ENCODE data around the gene NKAPD1. TPM values are rescaled to one million over a fixed set of nuclear protein-coding genes. Genes with fewer than 3 reads are reported as not detected.

NKAPD1 gene
- total and polyA plus RNA-seq, 9 of the 15 experiments (the other 6 are each of a cell fraction or from before 2014, with no cell fraction given) = 14.1 to 73.5 (median 29.3) TPM

GRCh38 chr11:112086422-112087191 lies 12.5 kb downstream of the NKAPD1 start, which contains the start of the genes SDHD and TIMM8B (continued):
- TF ChIP-seq, protein P1, sequence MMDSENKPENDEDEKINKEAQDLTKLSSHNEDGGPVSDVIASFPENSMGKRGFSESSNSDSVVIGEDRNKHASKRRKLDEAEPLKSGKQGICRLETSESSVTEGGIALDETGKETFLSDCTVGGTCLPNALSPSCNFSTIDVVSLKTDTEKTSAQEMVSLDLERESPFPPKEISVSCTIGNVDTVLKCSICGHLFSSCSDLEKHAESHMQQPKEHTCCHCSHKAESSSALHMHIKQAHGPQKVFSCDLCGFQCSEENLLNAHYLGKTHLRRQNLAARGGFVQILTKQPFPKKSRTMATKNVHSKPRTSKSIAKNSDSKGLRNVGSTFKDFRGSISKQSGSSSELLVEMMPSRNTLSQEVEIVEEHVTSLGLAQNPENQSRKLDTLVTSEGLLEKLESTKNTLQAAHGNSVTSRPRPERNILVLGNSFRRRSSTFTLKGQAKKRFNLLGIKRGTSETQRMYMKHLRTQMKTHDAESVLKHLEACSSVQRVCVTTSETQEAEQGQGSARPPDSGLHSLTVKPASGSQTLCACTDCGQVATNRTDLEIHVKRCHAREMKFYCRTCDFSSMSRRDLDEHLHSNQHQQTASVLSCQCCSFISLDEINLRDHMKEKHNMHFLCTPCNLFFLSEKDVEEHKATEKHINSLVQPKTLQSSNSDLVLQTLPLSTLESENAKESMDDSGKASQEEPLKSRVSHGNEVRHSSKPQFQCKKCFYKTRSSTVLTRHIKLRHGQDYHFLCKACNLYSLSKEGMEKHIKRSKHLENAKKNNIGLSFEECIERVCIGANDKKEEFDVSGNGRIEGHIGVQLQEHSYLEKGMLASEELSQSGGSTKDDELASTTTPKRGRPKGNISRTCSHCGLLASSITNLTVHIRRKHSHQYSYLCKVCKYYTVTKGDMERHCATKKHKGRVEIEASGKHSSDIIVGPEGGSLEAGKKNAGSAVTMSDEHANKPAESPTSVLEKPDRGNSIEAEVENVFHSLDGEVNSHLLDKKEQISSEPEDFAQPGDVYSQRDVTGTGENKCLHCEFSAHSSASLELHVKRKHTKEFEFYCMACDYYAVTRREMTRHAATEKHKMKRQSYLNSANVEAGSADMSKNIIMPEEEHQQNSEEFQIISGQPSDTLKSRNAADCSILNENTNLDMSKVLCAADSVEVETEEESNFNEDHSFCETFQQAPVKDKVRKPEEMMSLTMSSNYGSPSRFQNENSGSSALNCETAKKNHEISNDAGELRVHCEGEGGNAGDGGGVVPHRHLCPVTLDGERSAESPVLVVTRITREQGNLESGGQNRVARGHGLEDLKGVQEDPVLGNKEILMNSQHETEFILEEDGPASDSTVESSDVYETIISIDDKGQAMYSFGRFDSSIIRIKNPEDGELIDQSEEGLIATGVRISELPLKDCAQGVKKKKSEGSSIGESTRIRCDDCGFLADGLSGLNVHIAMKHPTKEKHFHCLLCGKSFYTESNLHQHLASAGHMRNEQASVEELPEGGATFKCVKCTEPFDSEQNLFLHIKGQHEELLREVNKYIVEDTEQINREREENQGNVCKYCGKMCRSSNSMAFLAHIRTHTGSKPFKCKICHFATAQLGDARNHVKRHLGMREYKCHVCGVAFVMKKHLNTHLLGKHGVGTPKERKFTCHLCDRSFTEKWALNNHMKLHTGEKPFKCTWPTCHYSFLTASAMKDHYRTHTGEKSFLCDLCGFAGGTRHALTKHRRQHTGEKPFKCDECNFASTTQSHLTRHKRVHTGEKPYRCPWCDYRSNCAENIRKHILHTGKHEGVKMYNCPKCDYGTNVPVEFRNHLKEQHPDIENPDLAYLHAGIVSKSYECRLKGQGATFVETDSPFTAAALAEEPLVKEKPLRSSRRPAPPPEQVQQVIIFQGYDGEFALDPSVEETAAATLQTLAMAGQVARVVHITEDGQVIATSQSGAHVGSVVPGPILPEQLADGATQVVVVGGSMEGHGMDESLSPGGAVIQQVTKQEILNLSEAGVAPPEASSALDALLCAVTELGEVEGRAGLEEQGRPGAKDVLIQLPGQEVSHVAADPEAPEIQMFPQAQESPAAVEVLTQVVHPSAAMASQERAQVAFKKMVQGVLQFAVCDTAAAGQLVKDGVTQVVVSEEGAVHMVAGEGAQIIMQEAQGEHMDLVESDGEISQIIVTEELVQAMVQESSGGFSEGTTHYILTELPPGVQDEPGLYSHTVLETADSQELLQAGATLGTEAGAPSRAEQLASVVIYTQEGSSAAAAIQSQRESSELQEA (IDR thresholded peaks at IDR 0.05; ENCODE audit: low read depth) = no peak
- TF ChIP-seq CBFB (CRISPR knock-in tag; IDR thresholded peaks at IDR 0.05) (peak; percentile 29; the same call in 1 of the 2 replicates), NR2C1 (IDR thresholded peaks at IDR 0.05) (peak; percentile 100), NR2C1 (tag; IDR thresholded peaks at IDR 0.05) (peak; percentile 99), RUNX1 (IDR thresholded peaks at IDR 0.05; ENCODE audit: low read depth) (no peak), PRMT5 (CRISPR knock-in tag; IDR thresholded peaks at IDR 0.05) (no peak), HDAC8 (tag; IDR thresholded peaks at IDR 0.05) (no peak), NCOA6 (IDR thresholded peaks at IDR 0.05) (no peak), MYBL2 (IDR thresholded peaks at IDR 0.05; ENCODE audit: low read depth) (no peak), MYBL2 (CRISPR knock-in tag; IDR thresholded peaks at IDR 0.05; ENCODE audit: borderline replicate concordance) (no peak), ZNF354B (CRISPR knock-in tag; IDR thresholded peaks at IDR 0.05) (no peak), ATF7 (IDR thresholded peaks at IDR 0.05) (peak; percentile 68), ZNF274 (IDR thresholded peaks at IDR 0.05; ENCODE audit: borderline replicate concordance, low read depth, low read length) (no peak), FOSL1 (tag; conservative IDR thresholded peaks at IDR 0.05) (peak; percentile 28; the same call in 1 of the 2 replicates), TBL1XR1 (IDR thresholded peaks at IDR 0.05; ENCODE audit: low read length in 2 of 2) (no peak), EHMT2 (IDR thresholded peaks at IDR 0.05) (peak; percentile 75; the same call in 1 of the 2 replicates), JUNB (CRISPR knock-in tag; conservative IDR thresholded peaks at IDR 0.05) (no peak), HDGF (IDR thresholded peaks at IDR 0.05) (no peak), MYC (IDR thresholded peaks at IDR 0.05; ENCODE audit: low read depth, low read length) (peak; percentile 26), MYC (CRISPR knock-in tag; IDR thresholded peaks at IDR 0.05; ENCODE audit: borderline replicate concordance, low read depth) (0 out of 2 replicates have a peak, but pooled peaks have one; percentile 40), RFX7 (CRISPR knock-in tag; IDR thresholded peaks at IDR 0.05) (no peak), MECOM (CRISPR knock-in tag; IDR thresholded peaks at IDR 0.05) (no peak), YBX1 (IDR thresholded peaks at IDR 0.05) (no peak)
- TF ChIP-seq, protein P2, sequence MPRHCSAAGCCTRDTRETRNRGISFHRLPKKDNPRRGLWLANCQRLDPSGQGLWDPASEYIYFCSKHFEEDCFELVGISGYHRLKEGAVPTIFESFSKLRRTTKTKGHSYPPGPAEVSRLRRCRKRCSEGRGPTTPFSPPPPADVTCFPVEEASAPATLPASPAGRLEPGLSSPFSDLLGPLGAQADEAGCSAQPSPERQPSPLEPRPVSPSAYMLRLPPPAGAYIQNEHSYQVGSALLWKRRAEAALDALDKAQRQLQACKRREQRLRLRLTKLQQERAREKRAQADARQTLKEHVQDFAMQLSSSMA (CRISPR knock-in tag; IDR thresholded peaks at IDR 0.05) = no peak
